Neural crest cell (in vitro differentiated cells): ENCODE data around the gene BBOX1. TPM values are rescaled to one million over a fixed set of nuclear protein-coding genes. Genes with fewer than 3 reads are reported as not detected.

ENCODE experiments used
- DNase-seq: peaks from one replicate; pipeline ENCODE4 v3.0.0; 2021; ENCODE audit warnings: low read depth, mixed read lengths, low spot score
- H3K27ac Mint-ChIP-seq: one replicate; pipeline ENCODE4 v1.8.0; 2021; ENCODE audit warnings: mild to moderate bottlenecking, mixed read lengths; ENCODE audit not compliant: unreplicated experiment
- H3K27me3 Mint-ChIP-seq: 2 replicates; pipeline ENCODE4 v1.8.0; 2021; ENCODE audit warnings: low read depth, mild to moderate bottlenecking, mixed read lengths
- H3K36me3 Mint-ChIP-seq: 2 replicates; pipeline ENCODE4 v1.8.0; 2021; ENCODE audit warnings: low read depth, mild to moderate bottlenecking, mixed read lengths
- H3K4me1 Mint-ChIP-seq: 2 replicates; pipeline ENCODE4 v1.8.0; 2021; ENCODE audit warnings: mixed read lengths
- H3K4me3 Mint-ChIP-seq: one replicate; pipeline ENCODE4 v1.8.0; 2021; ENCODE audit warnings: mild to moderate bottlenecking, mixed read lengths
- H3K9me3 Mint-ChIP-seq: 2 replicates; pipeline ENCODE4 v1.8.0; 2021; ENCODE audit warnings: mixed read lengths
- total RNA-seq: library from RNA; stranded (reverse); gene quantifications from 2 replicates; pipeline ENCODE4 v1.2.1, GENCODE V29; 2021
- TF ChIP-seq, protein P1 (sequence below): fragments of 200-600 bp; sonication (generic); conservative IDR thresholded peaks from 2 replicates; pipeline ENCODE4 v1.5.0; 2021; ENCODE audit warnings: antibody characterized with exemption, mild to moderate bottlenecking

BBOX1 gene
- total RNA-seq, 1 donor from 2014 or later, result not detected

DNA sequence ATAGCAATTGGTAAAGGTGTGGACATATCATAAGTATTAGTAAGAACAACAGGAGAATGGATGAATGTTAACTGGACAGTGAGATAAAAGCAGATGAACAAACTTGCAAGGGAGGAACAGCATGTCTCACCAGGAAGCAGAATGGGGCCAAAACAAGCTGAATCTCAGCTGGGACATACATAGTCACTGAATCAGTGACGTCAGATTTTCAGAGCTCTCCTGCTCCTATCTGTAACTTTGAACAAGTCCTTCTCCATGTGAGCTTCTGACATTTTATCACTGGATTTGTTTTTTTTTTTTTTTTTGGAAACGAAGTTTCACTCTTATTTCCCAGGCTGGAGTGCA is 118.7 kb downstream of the BBOX1 start:
- Mint-ChIP-seq H3K27ac (peak overlapping the region; percentile 39), H3K4me1 (no peaks in the 10 kb centered on the region), H3K4me3 (no peak overlapping the region), H3K36me3 (peaks cover 9% of the 10 kb centered on the region), H3K27me3 (no peaks in the 10 kb centered on the region), H3K9me3 (peaks cover 5% of the 10 kb centered on the region)
- DNase-seq, result no peak
- TF ChIP-seq, protein P1, sequence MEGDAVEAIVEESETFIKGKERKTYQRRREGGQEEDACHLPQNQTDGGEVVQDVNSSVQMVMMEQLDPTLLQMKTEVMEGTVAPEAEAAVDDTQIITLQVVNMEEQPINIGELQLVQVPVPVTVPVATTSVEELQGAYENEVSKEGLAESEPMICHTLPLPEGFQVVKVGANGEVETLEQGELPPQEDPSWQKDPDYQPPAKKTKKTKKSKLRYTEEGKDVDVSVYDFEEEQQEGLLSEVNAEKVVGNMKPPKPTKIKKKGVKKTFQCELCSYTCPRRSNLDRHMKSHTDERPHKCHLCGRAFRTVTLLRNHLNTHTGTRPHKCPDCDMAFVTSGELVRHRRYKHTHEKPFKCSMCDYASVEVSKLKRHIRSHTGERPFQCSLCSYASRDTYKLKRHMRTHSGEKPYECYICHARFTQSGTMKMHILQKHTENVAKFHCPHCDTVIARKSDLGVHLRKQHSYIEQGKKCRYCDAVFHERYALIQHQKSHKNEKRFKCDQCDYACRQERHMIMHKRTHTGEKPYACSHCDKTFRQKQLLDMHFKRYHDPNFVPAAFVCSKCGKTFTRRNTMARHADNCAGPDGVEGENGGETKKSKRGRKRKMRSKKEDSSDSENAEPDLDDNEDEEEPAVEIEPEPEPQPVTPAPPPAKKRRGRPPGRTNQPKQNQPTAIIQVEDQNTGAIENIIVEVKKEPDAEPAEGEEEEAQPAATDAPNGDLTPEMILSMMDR, result no peak

DNA sequence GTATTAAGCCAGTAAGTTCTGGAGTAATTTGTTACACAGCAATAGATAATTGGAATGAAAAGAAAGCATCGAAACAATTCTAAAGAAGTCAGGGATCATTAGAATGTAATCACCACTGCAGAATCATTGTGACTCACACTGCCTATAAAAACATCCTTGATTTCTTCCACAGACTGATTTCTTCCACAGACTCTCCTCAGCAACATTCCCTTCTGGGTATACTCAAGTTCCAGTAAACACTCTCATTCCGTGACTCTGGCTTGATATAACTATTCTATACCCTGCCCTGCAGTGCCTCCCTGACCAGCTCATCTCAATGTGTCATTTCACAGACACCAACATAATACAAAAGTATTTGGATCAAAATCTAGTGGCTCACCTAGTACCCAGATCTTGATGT is 120.5 kb downstream of the BBOX1 start:
- Mint-ChIP-seq H3K9me3 (peaks cover 3% of the 10 kb centered on the region), H3K4me3 (no peak overlapping the region), H3K27me3 (no peaks in the 10 kb centered on the region), H3K27ac (no peak overlapping the region), H3K4me1 (no peaks in the 10 kb centered on the region), H3K36me3 (peaks cover 6% of the 10 kb centered on the region)
- TF ChIP-seq, protein P1, result no peak
- DNase-seq, result no peak

DNA sequence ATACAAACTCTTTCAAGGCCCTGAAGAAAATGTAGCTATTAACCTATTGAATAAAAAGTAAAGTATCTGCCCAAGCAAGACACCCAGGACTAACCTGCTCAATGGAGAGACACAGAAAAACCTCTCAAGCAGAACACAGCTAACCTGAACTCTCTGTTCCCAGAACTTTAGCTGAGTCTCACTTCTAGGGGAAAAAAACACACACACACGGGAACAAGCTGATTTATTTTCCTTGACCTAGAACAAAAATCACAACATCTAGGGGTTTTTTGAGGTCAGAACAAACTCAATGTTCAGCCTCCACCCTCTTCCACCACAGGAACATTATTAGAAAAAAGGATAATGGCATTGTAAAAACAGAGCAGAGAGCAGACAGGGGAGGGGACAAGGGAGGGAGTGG is 121.6 kb downstream of the BBOX1 start:
- Mint-ChIP-seq H3K4me1 (no peaks in the 10 kb centered on the region), H3K27ac (peak overlapping the region; percentile 64), H3K27me3 (no peaks in the 10 kb centered on the region), H3K9me3 (no peaks in the 10 kb centered on the region), H3K36me3 (peaks cover 2% of the 10 kb centered on the region), H3K4me3 (no peak overlapping the region)
- TF ChIP-seq, protein P1, result no peak
- DNase-seq, result no peak

DNA sequence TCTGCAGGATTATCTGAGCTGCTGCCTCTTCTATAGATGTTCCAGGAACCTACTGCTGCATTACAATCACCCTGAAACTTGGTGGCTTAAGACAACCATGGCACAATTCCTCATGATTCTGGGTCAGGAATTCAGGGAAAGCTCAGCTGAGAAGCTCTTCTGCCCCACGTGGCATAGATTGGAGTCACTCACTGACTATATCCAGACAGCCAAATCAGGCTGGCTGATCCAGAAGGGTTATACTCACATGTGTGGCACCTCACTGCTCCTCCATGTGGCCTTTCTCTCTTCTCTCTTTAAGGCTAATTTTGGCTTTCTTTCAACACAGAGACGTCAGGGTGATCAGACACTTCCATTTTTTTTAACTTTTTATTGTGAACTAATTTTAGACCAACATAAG is 125.5 kb downstream of the BBOX1 start:
- H3K9me3 Mint-ChIP-seq, result peaks cover 4% of the 10 kb centered on the region
- H3K27me3 Mint-ChIP-seq, result no peaks in the 10 kb centered on the region
- H3K27ac Mint-ChIP-seq, result no peak overlapping the region
- H3K4me3 Mint-ChIP-seq, result no peak overlapping the region
- H3K36me3 Mint-ChIP-seq, result peaks cover 7% of the 10 kb centered on the region
- TF ChIP-seq, protein P1, result no peak
- no peak for DNase-seq
- no peaks in the 10 kb centered on the region for H3K4me1 Mint-ChIP-seq

DNA sequence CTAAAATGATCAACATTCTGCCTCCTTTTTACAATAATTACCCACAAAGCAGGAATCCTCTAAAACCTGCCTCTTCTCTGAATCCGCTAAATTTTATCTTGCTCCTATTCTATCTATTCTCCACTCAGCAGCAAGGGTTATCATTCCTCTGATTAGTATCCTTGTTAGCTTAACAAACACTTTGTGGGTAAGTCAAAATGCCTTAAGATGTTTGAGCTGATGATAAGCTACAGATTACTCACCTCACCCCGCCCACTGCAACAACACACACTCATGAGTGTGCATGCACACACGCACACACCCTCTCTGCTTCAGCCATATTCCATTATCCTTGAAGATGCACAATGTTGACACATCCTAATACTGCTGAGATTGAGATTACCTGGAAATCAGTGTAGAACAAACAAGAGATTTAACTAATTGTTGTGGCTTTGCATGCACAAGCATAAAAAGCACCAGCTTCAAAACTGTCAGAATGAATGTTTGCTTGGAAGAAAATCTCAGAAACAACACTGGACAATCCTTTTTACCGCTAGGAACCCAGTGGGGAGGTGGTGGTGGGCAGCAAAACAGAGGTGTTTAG is 130.9 kb downstream of the BBOX1 start:
- H3K27ac Mint-ChIP-seq, result peak overlapping the region; percentile 10
- TF ChIP-seq, protein P1, result no peak
- peaks cover 10% of the 10 kb centered on the region for H3K36me3 Mint-ChIP-seq
- H3K4me3 Mint-ChIP-seq, result no peak overlapping the region
- H3K4me1 Mint-ChIP-seq, result no peaks in the 10 kb centered on the region
- no peaks in the 10 kb centered on the region for H3K27me3 Mint-ChIP-seq
- peaks cover 4% of the 10 kb centered on the region for H3K9me3 Mint-ChIP-seq
- DNase-seq, result no peak
